Measurements from ENCODE around the gene SCG3.

Gene SCG3

GRCh38 chr15:51724673-51725072 is 43.4 kb downstream of the SCG3 start:
- no peak overlapping the region for H3K4me3 ChIP-seq (ENCODE audit: low read depth, low read length)
- TF ChIP-seq, protein P1, sequence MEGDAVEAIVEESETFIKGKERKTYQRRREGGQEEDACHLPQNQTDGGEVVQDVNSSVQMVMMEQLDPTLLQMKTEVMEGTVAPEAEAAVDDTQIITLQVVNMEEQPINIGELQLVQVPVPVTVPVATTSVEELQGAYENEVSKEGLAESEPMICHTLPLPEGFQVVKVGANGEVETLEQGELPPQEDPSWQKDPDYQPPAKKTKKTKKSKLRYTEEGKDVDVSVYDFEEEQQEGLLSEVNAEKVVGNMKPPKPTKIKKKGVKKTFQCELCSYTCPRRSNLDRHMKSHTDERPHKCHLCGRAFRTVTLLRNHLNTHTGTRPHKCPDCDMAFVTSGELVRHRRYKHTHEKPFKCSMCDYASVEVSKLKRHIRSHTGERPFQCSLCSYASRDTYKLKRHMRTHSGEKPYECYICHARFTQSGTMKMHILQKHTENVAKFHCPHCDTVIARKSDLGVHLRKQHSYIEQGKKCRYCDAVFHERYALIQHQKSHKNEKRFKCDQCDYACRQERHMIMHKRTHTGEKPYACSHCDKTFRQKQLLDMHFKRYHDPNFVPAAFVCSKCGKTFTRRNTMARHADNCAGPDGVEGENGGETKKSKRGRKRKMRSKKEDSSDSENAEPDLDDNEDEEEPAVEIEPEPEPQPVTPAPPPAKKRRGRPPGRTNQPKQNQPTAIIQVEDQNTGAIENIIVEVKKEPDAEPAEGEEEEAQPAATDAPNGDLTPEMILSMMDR (IDR thresholded peaks at IDR 0.05; ENCODE audit: low read depth, low read length, missing control alignments) = no peak
- no peak for DNase-seq (ENCODE audit: low read depth)

GRCh38 chr15:51726302-51727073 is 45.2 kb downstream of the SCG3 start:
- no peak for DNase-seq (ENCODE audit: low read depth)
- TF ChIP-seq, protein P1 (IDR thresholded peaks at IDR 0.05; ENCODE audit: low read depth, low read length, missing control alignments) = no peak
- no peak overlapping the region for H3K4me3 ChIP-seq (ENCODE audit: low read depth, low read length)

DNA sequence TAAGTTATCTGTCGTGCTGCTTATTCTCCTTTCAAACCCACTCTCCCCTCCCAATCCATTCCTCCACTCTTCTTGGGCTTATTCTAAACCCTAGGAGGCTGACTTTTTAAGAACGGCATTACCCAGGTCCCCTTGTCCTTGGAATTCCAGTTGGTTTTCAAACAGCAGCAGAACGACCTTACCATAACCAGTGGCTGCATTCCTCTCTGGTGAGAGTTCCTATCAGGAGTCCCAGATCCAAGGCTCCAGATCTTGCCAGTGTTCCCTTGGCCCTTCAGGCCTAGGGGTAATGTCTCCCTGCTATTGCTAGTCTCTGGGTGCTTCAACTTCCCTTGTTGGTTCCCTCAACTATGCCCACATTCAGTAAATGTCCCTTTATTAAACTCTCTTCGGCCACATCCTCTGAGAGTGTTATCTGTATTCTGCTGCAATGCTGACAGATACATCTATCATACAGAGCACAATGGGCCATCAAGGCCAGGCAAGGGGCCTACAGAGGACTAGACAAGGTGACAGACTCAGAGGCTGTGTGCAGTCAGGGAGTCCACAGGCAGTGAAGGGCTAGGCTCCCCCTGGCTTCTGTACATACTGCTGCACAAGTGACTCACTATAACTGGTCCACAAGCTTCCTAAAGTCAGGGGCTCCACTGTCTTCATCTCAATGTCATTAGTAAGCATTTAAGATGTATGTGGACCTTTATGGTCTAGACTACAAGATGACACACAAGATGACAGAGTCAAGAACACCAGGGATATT is 46.0 kb downstream of the SCG3 start:
- DNase-seq (ENCODE audit: low read depth) = no peak
- TF ChIP-seq, protein P1 (IDR thresholded peaks at IDR 0.05; ENCODE audit: low read depth, low read length, missing control alignments) = peak; percentile 22
- no peak overlapping the region for H3K4me3 ChIP-seq (ENCODE audit: low read depth, low read length)

DNA sequence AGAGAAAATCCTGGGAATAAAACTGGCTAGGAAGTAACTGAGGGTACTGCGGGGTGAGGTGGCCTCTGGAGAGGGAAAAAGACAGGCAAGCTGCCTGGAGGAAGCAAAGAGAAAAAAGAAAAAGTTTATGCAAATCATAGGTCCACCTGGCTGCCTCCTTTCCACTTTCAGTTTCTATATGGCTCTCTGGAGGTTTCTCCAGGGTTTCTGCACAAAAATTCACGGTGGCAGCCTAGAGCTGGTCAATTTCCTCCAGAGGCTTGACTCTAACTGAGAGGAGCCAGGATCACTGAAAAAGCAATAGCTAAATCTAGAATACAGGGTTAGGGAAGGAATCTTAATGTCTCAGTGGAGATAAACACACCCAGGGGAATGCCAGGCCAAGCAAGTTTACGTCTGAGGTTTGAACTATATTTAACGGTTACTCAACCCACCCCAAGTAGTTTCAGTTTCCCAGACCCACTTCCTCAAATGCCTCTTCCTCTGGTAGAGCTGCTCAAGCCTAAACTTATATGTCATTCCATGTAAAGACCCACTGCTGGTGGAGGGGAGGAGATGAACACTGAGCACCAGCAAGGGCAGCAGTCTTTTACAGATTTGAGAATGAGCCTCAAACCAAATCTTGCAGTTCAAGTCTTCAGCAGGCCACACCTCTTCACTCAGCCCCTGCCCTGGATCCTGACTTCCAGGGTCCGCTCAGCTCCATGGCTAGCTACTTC is 50.4 kb downstream of the SCG3 start:
- peak; percentile 85 for DNase-seq (ENCODE audit: low read depth)
- H3K4me3 ChIP-seq (ENCODE audit: low read depth, low read length) = peak overlapping the region; percentile 30

GRCh38 chr15:51732646-51733045 is 51.3 kb downstream of the SCG3 start:
- H3K4me3 ChIP-seq (ENCODE audit: low read depth, low read length) = no peak overlapping the region
- no peak for DNase-seq (ENCODE audit: low read depth)
- TF ChIP-seq, protein P1 (IDR thresholded peaks at IDR 0.05; ENCODE audit: low read depth, low read length, missing control alignments) = no peak

More for the DNA sequence above, 50.4 kb downstream of the SCG3 start:
- TF ChIP-seq, protein P1 (IDR thresholded peaks at IDR 0.05; ENCODE audit: low read depth, low read length, missing control alignments) = no peak

DNA sequence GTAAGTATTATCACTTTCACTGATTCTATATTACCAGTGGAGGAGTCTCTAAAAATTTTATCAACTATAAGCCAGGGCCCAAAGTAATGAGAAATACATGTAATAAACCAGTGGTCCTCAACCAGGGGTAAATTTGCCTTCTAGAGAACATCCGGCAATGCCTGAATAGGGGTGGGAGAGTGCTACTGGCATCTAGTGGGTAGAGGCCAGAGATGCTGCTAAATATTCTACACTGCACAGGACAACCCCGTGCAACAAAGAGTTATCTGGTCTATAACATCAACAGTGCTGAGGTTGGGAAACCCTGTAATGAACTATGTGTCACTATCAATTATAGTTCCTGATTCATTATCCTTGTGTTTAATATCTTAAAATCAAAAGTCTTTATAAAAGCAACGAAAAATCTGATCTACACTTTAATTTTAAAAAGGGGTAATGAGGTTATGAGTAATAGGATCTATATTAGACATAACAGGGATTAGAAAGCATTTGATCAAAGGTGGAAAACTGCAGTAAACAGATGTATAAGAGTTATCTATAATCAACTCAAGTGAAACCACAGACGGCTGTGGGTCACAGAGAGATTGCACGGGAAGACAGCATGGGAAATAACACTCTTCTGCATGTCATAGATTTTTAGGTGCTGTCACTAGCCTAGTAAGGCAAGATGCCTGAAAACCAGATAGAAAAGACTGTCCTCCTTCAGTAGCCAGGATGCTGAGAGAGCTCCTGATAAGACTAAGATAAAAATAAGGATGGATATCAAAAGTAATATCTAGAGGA is 54.1 kb downstream of the SCG3 start:
- DNase-seq (ENCODE audit: low read depth) = no peak
- peak overlapping the region; percentile 80 for H3K4me3 ChIP-seq (ENCODE audit: low read depth, low read length)
- TF ChIP-seq, protein P1 (IDR thresholded peaks at IDR 0.05; ENCODE audit: low read depth, low read length, missing control alignments) = peak; percentile 48
